Ecto neural progenitor cell (in vitro differentiated cells): Measurements from ENCODE around the gene JAGN1.
A peak's percentile ranks its signal among the peaks of the same experiment; 100 is the strongest.
"Not testable (repeated sequence)": the region's sequence is repeated elsewhere in the genome, so short reads cannot be mapped to it uniquely, and the experiment has no call there.

Experiments
- DNase-seq: peaks from one replicate; pipeline ENCODE4 v3.0.0-alpha.2; 2018; ENCODE audit warnings: low spot score

JAGN1 gene

DNA sequence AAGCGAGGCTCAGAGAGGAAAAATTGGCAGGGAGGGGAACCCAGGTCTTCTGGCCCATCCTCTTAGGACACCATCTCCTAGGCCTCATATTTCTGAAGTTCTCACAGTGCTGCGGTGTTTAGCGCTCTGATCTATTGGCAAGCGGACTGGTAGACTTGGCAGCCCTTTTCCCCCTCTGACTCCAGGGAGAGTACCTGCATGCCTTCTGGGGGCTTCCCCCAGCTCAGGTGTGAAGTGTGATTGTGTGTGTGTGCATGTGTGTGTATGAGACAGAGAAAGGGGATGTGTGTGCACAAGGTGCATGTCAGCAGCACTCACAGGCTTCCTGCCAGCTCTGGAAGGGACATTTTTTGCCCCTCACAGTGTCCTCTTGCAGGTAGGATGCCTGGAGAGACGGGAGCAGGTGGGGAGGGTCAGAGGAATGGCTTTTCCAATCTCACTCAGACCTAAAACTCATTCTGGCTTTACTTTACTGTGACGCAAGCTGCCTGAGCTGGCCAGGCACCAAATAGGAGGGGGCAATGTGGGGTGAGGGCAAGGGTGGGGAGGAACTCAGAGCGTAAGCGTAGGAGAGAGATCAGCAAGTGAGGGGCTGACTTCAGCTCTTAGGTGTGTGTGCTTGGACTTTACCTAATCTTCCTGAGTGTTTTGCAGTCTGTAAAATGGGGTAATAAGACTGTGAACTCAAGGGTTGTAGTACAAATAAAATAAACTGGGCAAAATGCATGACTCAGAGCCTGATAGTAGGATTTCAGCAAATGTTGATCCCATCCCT, 8.2 kb downstream of the JAGN1 start:
- no peak for DNase-seq

DNA sequence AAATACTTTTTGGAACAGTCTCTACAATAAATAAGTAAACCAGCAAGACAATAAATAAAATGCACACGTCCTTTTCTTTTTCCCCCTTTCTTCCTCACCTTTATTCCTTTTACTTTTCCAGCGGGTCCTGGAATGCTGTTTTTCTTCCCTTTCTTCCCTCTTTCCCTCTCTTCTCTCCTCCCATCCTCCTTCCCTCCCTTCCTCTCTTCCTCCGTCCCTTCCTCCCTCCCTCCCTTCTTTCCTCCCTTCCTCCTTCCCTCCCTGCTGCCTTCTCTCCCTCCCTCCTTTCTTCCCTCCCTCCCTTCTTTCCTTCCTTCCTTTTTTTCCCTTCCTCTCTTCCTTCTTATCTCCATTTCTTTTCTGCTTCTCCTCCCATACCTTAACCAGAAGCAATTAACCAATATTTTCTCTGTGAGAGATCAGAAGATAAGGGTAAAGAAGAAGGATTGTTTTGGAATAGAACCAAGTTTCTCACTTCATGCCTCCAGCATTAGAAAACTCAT, 8.9 kb downstream of the JAGN1 start:
- no peak for DNase-seq

DNA sequence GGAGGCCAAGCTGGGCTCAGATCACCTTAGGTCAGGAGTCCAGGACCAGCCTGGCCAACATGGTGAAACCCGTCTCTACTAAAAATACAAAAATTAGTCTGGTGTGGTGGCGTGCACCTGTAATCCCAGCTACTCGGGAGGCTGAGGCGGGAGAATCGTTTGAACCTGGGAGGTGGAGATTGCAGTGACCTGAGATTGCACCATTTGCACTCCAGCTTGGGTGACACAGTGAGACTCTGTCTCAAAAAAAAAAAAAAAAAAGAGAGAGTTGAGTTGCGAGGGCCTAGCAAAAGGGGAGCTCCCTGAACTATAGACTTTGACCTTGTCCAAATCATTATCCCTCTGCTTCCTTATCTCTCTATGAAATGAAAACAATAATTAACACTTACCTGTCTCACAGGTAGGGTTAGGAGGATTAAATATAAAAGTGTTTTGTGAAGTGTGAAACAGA, 10.6 kb downstream of the JAGN1 start:
- DNase-seq, result not testable (repeated sequence)

DNA sequence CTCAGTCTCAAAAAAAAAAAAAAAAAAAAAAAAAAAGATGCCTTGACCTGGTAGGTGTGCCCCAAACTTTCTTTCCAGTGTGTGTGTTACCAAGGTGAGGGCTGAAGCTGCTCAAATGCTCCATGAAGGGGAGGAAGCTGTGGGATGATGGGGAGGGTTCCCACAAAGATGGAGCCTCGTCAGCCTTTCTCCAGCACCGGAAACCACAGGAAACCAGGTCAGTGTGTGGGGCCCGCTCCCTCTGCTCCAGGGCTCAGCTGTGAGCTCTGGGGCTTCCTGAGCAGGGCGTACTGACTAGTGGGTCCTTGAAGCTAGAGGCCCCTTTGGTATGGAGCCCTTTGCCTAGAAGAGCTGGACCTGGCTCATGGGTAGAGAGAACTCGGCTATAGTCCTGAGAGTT, 11.6 kb downstream of the JAGN1 start:
- no peak for DNase-seq

DNA sequence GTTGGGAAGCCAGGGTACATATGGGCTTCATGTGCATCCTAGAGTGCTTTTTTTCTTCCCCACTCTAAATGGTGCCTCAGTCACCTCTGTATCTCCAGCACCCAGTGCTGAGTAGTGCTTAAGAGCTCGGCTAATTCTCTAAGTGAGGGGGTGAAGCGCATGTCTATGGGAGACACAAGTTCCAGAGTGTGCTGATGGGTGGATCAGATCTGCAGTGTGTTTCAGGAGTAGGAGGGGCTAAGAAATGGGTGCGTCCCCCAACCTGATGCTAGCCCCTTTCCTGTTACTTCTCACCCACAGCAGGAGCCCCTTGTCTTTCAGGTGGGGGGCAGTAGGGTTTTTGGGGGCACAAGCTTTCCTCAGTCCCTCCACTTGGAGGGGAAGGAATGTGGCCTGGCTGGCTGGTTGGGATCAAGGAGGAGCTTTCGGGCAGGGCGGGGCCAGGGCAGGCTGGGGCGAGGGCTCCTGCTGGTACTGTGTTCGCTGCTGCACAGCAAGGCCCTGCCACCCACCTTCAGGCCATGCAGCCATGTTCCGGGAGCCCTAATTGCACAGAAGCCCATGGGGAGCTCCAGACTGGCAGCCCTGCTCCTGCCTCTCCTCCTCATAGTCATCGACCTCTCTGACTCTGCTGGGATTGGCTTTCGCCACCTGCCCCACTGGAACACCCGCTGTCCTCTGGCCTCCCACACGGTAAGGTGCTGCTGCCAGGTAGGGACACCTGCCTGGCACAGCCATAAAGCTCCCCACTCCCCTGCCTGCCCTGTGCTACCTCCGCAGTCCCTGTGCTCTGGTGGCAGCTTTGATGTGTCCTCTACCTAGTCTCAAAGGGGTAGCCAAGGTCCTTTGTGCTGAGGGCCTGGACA, 12.2 kb downstream of the JAGN1 start, which contains the start of gene IL17RE:
Gene IL17RE, plus strand, starts transcription at position 477 of the 866 bp plus-strand sequence. Its CDS starts 85 bp downstream, at position 562.
- DNase-seq, result peak; percentile 61

DNA sequence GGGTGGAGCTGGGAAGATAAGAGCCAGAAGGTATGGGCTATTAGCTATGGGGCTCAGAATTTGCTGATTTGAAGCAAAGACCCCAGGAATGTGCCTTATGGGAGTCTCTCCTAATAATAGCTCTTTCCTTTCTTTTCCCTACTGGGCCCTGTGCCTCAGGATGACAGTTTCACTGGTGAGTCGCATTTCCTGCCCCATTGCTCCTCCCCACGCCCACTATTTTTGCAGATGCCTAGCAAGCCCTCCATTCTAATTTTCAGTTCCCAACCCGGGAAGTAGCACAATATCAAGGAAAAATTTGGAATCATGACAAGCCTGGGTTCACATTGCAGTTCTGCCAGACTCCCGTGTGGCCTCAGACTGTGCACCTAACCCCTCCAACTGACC, 12.8 kb downstream of the JAGN1 start:
- DNase-seq, result no peak

DNA sequence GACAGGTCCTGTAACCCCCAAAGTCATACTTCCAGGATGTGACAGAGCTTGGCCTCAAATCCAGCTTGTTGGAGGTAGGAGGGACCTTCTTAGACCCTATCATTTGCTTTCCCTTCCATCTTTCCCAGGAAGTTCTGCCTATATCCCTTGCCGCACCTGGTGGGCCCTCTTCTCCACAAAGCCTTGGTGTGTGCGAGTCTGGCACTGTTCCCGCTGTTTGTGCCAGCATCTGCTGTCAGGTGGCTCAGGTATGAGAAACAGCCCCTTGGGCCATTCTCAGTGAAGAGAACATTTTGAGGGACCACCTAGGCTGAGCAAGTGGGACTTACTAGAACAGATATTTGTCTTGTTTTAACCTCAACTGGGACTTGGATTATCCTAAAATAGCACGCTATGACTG, 13.5 kb downstream of the JAGN1 start:
- DNase-seq, result no peak

DNA sequence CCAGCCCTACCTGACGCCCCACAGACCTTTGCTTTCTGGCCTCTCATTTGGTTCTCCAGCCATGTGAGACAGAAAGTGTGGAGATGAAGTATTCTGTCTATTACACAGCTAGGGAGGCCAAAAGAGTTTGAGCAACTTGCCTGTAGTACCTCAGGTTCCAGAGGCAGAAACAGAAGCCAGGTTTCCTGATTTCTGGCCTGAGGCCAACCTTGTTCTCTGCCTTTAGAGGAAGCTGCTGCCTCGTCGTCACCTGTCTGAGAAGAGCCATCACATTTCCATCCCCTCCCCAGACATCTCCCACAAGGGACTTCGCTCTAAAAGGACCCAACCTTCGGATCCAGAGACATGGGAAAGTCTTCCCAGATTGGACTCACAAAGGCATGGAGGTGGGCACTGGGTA, 16.1 kb downstream of the JAGN1 start:
- DNase-seq, result no peak

DNA sequence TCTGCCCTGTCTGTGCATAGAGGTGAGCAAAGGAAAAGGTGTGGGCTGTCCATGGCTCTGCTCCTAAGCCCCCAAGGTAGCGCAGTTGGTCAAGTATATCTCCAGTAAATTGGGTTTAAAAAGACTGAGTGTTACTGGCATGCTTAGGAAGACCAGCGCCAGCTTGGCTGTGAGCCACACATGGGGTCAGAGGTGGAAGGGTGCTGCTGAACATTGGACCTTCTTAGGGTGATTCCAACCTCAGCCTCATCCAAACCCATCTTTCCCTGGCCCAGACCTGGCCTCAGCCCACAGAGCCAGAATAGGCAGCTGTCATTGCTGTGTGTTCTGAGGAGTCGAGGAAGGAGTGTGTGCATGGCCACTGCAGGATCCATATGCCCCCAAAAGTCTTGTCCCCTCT, 17.9 kb downstream of the JAGN1 start:
- no peak for DNase-seq

DNA sequence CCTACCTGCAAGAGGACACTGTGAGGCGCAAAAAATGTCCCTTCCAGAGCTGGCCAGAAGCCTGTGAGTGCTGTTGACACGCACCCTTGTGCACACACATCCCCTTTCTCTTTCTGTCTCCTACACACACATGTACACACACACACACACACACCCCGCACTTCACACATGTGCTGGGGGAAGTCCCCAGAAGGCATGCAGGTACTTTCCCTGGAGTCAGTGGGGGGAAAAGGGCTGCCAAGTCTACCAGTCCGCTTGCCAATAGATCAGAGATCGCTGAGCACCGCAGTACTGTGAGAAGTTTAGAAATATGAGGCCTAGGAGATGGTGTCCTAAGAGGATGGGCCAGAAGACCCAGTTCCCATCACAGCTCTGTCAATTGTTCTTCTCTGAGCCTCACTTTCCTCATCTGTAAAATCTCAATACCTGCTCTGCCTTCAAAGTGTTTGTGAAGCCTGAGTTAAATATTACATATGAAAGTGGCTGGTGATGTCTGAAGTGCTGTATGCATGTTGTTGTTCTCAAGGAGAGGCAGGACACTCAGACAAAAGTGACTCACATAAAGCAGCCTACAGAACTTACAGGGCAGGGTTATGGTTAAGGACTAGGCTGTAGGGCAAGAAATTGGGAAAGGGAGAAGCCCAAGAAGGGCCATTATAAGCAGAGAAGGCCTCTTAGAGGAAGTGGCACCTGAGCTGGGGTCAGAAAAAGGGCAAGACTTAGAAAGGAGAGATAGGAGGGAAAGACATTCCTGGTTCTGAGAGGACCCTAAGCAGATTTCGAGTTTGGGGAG, 19.0 kb downstream of the JAGN1 start:
- no peak for DNase-seq

DNA sequence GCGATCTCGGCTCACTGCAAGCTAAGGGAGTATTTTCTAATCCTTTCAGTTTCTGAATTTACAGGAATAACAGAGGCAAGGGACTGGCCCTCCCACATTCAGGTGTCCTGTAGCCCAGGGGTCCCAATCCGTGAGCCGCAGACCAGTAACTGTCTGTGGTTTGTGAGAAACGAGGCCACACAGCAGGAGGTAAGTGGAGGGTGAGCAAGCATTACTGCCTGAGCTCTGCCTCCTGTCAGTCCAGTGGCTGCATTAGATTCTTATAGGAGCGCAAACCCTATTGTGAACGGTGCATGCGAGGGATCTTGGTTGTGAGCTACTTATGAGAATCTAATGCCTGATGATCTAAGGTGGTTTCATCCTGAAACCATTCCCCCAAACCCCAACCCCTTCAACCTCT, 21.5 kb downstream of the JAGN1 start:
- no peak for DNase-seq

DNA sequence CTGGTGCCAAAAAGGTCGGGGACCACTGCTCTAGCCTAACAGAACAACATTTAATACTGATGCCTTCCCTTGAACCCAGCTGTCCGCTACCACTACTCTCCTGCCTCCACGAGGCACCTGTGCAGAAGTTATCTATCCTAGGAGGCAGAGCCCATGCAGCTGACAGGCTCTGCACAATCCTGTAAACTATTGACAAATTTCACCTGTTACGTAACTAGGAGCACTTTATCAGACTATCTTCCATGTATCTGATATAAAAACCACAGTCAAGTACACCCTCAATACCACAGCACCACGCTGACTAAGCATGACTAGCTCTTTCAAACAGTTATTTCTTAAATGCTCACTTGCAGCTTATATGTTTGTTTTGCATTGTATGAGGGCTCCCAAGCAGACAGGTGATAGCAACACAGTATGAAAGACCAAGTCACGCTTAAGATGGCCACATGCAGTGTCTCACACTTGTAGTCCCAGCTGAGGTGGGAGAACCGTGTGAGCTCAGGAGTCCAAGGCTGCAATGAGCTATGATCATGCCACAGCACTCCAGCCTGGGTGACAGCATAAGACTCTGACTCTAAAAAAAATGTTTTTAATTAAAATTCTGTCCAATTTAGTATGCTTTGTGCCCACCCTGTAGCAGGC, 22.0 kb downstream of the JAGN1 start:
- no peak for DNase-seq

DNA sequence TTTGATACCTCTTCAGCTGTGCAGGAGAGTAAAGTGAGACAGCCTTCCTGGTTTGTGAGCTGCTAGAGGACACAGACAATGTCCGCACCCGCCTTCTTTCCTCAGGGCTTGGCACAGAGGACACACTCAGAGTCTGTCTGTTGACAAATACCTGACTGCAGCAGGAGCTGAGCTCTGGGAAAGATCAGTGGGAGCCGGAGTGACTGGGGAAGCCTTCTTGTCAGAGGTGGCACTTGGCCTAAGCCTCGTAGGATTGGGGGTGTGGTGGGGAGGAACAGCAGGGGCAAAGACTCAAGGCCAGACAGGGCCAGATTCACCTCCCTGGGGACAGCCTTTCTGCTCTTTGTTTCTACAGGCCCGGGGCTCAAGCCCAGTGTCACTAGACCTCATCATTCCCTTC, 23.2 kb downstream of the JAGN1 start:
- no peak for DNase-seq

DNA sequence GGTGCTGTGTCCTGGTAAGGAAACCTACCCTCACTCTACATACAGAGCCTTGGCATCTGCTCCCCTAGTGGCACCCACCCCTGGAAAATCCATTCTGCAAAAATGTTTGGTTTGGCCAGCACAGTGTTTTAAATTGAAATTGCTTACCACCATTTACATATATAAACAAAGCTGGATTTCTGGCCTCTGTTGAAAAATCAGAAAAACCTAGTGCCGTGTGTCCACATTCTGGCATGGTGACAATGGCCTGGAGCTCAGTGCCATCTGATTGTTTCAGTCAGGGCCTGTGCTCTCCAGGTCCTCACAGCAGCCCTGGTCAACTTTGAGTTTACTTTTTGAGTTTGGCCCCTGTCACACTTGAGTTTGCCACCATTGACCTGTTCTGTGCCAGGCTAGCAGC, 23.6 kb downstream of the JAGN1 start:
- no peak for DNase-seq

DNA sequence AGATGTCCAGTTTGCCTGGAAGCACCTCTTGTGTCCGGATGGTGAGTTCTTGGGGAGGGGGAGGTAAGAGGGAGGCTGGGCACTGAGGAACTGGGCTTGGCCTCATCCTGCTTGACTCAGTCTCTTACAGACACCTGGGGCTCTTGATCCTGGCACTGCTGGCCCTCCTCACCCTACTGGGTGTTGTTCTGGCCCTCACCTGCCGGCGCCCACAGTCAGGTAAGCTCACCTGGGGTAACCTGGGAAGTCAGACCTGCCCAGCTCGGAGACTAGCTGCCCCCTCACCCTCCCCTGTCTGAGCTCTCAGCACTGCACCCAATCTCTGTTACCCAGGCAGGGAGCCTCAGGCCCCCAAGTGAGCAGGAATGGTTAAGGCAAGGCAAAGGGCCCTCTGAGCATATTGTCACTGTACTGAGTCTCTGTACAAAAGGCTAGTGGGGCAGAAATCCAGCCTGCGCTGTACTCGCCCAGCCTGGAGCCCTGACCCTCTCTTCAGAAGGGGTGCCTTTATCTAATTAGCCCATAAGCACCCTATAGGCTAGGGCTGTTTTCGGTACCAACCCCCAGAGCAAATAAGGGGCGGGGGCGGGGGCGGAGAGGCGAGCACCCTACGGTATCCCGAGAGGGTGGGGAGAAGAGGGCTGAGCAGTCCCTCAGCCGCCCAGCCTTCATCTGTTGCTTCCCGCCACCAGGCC, 24.3 kb downstream of the JAGN1 start:
- no peak for DNase-seq

DNA sequence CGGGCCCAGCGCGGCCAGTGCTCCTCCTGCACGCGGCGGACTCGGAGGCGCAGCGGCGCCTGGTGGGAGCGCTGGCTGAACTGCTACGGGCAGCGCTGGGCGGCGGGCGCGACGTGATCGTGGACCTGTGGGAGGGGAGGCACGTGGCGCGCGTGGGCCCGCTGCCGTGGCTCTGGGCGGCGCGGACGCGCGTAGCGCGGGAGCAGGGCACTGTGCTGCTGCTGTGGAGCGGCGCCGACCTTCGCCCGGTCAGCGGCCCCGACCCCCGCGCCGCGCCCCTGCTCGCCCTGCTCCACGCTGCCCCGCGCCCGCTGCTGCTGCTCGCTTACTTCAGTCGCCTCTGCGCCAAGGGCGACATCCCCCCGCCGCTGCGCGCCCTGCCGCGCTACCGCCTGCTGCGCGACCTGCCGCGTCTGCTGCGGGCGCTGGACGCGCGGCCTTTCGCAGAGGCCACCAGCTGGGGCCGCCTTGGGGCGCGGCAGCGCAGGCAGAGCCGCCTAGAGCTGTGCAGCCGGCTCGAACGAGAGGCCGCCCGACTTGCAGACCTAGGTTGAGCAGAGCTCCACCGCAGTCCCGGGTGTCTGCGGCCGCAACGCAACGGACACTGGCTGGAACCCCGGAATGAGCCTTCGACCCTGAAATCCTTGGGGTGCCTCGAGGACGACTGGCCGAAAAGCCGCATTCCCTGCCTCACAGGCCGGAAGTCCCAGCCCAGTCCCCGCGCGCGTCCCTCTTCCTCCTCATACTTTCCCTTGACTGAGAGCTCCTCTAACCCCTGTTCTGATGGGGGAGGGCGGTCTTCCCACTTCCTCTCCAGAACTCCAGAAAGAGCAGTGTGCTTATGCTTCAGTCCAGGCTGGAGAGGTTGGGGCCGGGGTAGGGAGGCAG, 25.1 kb downstream of the JAGN1 start:
- peak; percentile 78 for DNase-seq

DNA sequence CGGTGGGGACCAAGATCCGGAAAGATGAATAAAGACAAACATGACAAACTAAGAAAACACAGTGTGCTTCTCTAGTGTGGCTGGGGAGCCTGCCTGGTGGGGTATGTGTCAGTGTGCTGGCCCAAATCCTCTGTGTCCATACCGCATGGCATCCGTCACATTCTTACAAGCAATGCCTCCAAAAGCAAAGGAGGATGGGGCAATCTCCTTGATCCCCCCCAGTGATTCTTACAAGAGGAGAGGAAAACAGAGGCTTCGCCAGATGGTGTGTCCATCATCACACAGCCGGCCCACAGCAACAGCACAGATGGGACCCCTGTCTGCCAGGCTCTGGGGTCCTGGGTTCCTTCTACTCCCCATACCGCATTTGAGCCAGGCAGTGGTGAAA, 25.9 kb downstream of the JAGN1 start:
- DNase-seq, result no peak

DNA sequence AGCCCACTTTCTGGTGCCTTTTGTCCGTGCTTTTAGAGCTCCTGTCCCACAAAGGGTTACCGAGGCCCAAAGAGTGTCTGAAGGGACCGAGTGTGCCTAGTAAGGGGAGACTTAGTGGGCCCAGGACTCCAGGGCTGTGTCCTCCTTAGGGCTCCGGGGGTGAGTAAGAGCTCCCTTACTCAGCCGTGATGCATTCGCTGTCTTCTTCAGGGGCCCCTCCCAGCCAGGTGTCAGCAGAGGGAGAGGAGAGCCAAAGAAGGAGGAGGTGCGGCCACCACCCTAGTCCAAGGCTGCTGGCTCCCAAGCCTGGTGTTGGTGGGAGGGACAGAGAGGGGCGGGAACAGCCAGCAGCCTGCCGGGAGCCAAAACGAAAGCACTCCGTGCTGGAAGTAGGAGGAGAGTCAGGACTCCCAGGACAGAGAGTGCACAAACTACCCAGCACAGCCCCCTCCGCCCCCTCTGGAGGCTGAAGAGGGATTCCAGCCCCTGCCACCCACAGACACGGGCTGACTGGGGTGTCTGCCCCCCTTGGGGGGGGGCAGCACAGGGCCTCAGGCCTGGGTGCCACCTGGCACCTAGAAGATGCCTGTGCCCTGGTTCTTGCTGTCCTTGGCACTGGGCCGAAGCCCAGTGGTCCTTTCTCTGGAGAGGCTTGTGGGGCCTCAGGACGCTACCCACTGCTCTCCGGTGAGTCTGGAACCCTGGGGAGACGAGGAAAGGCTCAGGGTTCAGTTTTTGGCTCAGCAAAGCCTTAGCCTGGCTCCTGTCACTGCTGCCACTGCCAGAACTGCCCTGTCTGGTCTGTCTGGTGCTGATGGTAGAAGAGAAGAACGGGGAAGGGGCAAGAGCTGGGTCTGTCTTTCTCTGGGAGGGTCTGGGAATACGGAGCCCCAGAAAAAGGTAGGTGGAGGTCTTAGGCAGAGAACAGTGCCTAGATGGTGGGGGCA, 26.6 kb downstream of the JAGN1 start, which contains the start of gene IL17RC:
Gene IL17RC, plus strand, starts transcription at position 365 of the 947 bp plus-strand sequence. Its CDS starts 218 bp downstream, at position 583.
- peak; percentile 80 for DNase-seq

DNA sequence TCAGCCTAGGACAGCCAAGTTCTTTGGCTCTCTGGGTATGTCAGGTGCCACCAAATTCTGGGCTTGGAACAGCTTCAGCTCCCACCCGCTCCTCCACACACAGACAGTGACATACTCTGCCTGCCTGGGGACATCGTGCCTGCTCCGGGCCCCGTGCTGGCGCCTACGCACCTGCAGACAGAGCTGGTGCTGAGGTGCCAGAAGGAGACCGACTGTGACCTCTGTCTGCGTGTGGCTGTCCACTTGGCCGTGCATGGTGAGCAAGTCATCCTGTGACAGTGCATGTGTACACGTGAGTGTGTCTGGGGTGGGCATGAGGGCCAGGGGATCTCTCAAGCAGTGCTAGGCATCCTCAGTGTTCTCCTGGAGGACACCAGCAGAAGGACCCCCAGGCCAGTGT, 27.4 kb downstream of the JAGN1 start:
- DNase-seq, result no peak
